SU-DHL-6 (cell line): ENCODE measurements around the gene PKHD1.

Source experiments
- H2AFZ ChIP-seq: fragments of 200-600 bp; sonication (generic); 2 replicates; pipeline ENCODE4 v1.6.1; 2014; ENCODE audit warnings: low read depth, mild to moderate bottlenecking, moderate library complexity, mixed read lengths, antibody characterized with exemption, low read length; ENCODE audit not compliant: severe bottlenecking
- H3F3A ChIP-seq: fragments of 200-600 bp; shearing (Covaris generic); 2 replicates; pipeline ENCODE4 v1.6.0; 2016; ENCODE audit warnings: antibody characterized with exemption, mild to moderate bottlenecking; ENCODE audit not compliant: insufficient read depth
- H3K27ac ChIP-seq: fragments of 200-600 bp; sonication (generic); 2 replicates; pipeline ENCODE4 v1.5.1; 2016; ENCODE audit warnings: low read depth, mild to moderate bottlenecking, low read length, moderate library complexity, mixed read lengths
- H3K27me3 ChIP-seq: fragments of 200-600 bp; sonication (generic), shearing (Covaris generic); 2 replicates; pipeline ENCODE4 v1.6.0; 2014; ENCODE audit warnings: mild to moderate bottlenecking, low read length
- H3K36me3 ChIP-seq: fragments of 200-600 bp; sonication (generic); 2 replicates; pipeline ENCODE4 v1.6.1; 2014; ENCODE audit warnings: mild to moderate bottlenecking, low read length, mixed read lengths
- H3K4me2 ChIP-seq: fragments of 300-600, 200-600 bp; shearing (Covaris generic), sonication (generic); 2 replicates; pipeline ENCODE4 v1.6.0; 2014; ENCODE audit warnings: low read length, low read depth, mild to moderate bottlenecking; ENCODE audit not compliant: poor library complexity, severe bottlenecking
- H3K4me3 ChIP-seq: fragments of 200-600 bp; sonication (generic); 2 replicates; pipeline ENCODE4 v1.5.1; 2014; ENCODE audit warnings: antibody characterized with exemption, low read length, mild to moderate bottlenecking, mixed read lengths; ENCODE audit not compliant: insufficient read depth, poor library complexity, severe bottlenecking
- H3K79me2 ChIP-seq: fragments of 200-600 bp; sonication (generic); 2 replicates; pipeline ENCODE4 v1.6.1; 2014; ENCODE audit warnings: mild to moderate bottlenecking, low read length, moderate library complexity; ENCODE audit not compliant: insufficient read depth
- H3K9ac ChIP-seq: fragments of 200-600 bp; sonication (generic); 2 replicates; pipeline ENCODE4 v1.7.0; 2014; ENCODE audit warnings: mild to moderate bottlenecking, low read length
- H3K9me2 ChIP-seq: fragments of 200-600 bp; sonication (generic); replicated peaks from 2 replicates; pipeline ENCODE4 v1.6.1; 2014; ENCODE audit warnings: low read length; ENCODE audit not compliant: insufficient read depth
- H3K9me3 ChIP-seq: fragments of 200-600 bp; sonication (generic); 2 replicates; pipeline ENCODE4 v1.6.1; 2014; ENCODE audit warnings: low read length, mixed read lengths; ENCODE audit not compliant: insufficient read depth
- H4K20me1 ChIP-seq: fragments of 200-600 bp; sonication (generic); 2 replicates; pipeline ENCODE4 v1.6.1; 2014; ENCODE audit warnings: low read depth, mild to moderate bottlenecking, antibody characterized with exemption, low read length, moderate library complexity, mixed read lengths
- CTCF ChIP-seq: fragments of 200-600 bp; sonication (generic); IDR thresholded peaks from one replicate; pipeline ENCODE4 v1.5.1; 2017; ENCODE audit warnings: antibody characterized with exemption, mild to moderate bottlenecking, low read length, moderate library complexity; ENCODE audit not compliant: insufficient read depth, poor library complexity, severe bottlenecking
- EZH2phosphoT487 ChIP-seq: fragments of 200-600 bp; sonication (generic), shearing (Covaris generic); conservative IDR thresholded peaks from 2 replicates; pipeline ENCODE4 v1.6.1; 2018; ENCODE audit warnings: mild to moderate bottlenecking, antibody characterized with exemption, low read length, moderate library complexity, mixed read lengths

The PKHD1 gene

GRCh38 chr6:51578362-51578761 lies 509.1 kb downstream of the PKHD1 start:
- H3K4me3 ChIP-seq, result no peak overlapping the region
- H2AFZ ChIP-seq, result no peak overlapping the region
- H3K27ac ChIP-seq, result no peak overlapping the region
- no peaks in the 10 kb centered on the region; the same call in 1 of the 2 replicates for H3K27me3 ChIP-seq
- H3F3A ChIP-seq, result no peaks in the 10 kb centered on the region
- no peaks in the 10 kb centered on the region for H3K9me3 ChIP-seq
- no peaks in the 10 kb centered on the region for H4K20me1 ChIP-seq
- TF ChIP-seq CTCF (no peak), EZH2phosphoT487 (no peak)
- no peaks in the 10 kb centered on the region for H3K9me2 ChIP-seq
- H3K36me3 ChIP-seq, result no peaks in the 10 kb centered on the region
- H3K79me2 ChIP-seq, result no peaks in the 10 kb centered on the region
- no peak overlapping the region for H3K4me2 ChIP-seq
- no peak overlapping the region for H3K9ac ChIP-seq

GRCh38 chr6:51574040-51574439 lies 513.4 kb downstream of the PKHD1 start:
- H2AFZ ChIP-seq, result no peak overlapping the region
- H3K36me3 ChIP-seq, result no peaks in the 10 kb centered on the region
- no peaks in the 10 kb centered on the region for H4K20me1 ChIP-seq
- H3K9ac ChIP-seq, result no peak overlapping the region
- H3K9me3 ChIP-seq, result no peaks in the 10 kb centered on the region
- no peak overlapping the region for H3K27ac ChIP-seq
- no peaks in the 10 kb centered on the region for H3K9me2 ChIP-seq
- H3K27me3 ChIP-seq, result no peaks in the 10 kb centered on the region; the same call in 1 of the 2 replicates
- no peak overlapping the region for H3K4me3 ChIP-seq
- no peak overlapping the region for H3K4me2 ChIP-seq
- no peaks in the 10 kb centered on the region for H3F3A ChIP-seq
- TF ChIP-seq CTCF (no peak), EZH2phosphoT487 (no peak)
- no peaks in the 10 kb centered on the region for H3K79me2 ChIP-seq

- Histone ChIP-seq H2AFZ (no peak overlapping the region), H3K9me2 (no peaks in the 10 kb centered on the region), H3K4me3 (no peak overlapping the region), H3K9ac (no peak overlapping the region), H3F3A (no peaks in the 10 kb centered on the region), H3K27me3 (no peaks in the 10 kb centered on the region), H3K27ac (no peak overlapping the region), H3K79me2 (no peaks in the 10 kb centered on the region), H3K4me2 (no peak overlapping the region), H4K20me1 (no peaks in the 10 kb centered on the region), H3K9me3 (no peaks in the 10 kb centered on the region), H3K36me3 (no peaks in the 10 kb centered on the region)
- TF ChIP-seq EZH2phosphoT487 (no peak), CTCF (no peak)
These were observed 516.2 kb downstream of the PKHD1 start for GRCh38 chr6:51571168-51571567.
